Activated CD8-positive, alpha-beta T cell treated with anti-CD3 and anti-CD28 coated beads, Interleukin-2, amount 10 ng/mL, durations not matched to agents 7 days and 5 days (primary cell): ENCODE results near the gene PEBP1. TPM values are rescaled to one million over a fixed set of nuclear protein-coding genes. Genes with fewer than 3 reads are reported as not detected.

Source experiments
- ATAC-seq: fragments of 150-1000 bp; cut with Tn5 transposase; one replicate; pipeline ENCODE4 v1.10.0; 2021; ENCODE audit warnings: moderate library complexity
- CTCF ChIA-PET: fragments of 350-600 bp; sonication (Branson Sonifier 250); formaldehyde crosslinking; loops from one replicate; lab custom pipeline; 2021; ENCODE audit warnings: antibody characterized with exemption; lab: Charles Lee
- POLR2A ChIA-PET: fragments of 350-600 bp; sonication (Branson Sonifier 250); formaldehyde crosslinking; loops from one replicate; lab custom pipeline; 2021; ENCODE audit warnings: antibody characterized with exemption; lab: Charles Lee
- DNase-seq: peaks from one replicate; pipeline ENCODE4 v3.0.0-alpha.2; 2020
- H3K27ac Mint-ChIP-seq: one replicate; pipeline ENCODE4 v1.8.0; 2021; ENCODE audit warnings: mild to moderate bottlenecking, mixed read lengths
- H3K27me3 Mint-ChIP-seq: one replicate; pipeline ENCODE4 v1.8.0; 2021; ENCODE audit warnings: low read depth, mixed read lengths
- H3K36me3 Mint-ChIP-seq: one replicate; pipeline ENCODE4 v1.8.0; 2021; ENCODE audit warnings: low read depth, mixed read lengths
- H3K4me1 Mint-ChIP-seq: one replicate; pipeline ENCODE4 v1.8.0; 2021; ENCODE audit warnings: low read depth, mixed read lengths
- H3K4me3 Mint-ChIP-seq: one replicate; pipeline ENCODE4 v1.8.0; 2021; ENCODE audit warnings: mild to moderate bottlenecking, mixed read lengths
- H3K9me3 Mint-ChIP-seq: one replicate; pipeline ENCODE4 v1.8.0; 2022; ENCODE audit warnings: mixed read lengths; ENCODE audit not compliant: insufficient read depth
- total RNA-seq, 2 experiments: library from RNA; stranded (reverse); gene quantifications; one replicate each; pipeline ENCODE4 v1.2.3, GENCODE V29; 2021

The PEBP1 gene
- total RNA-seq = 100 to 1,000 TPM; 115 to 118 TPM

DNA sequence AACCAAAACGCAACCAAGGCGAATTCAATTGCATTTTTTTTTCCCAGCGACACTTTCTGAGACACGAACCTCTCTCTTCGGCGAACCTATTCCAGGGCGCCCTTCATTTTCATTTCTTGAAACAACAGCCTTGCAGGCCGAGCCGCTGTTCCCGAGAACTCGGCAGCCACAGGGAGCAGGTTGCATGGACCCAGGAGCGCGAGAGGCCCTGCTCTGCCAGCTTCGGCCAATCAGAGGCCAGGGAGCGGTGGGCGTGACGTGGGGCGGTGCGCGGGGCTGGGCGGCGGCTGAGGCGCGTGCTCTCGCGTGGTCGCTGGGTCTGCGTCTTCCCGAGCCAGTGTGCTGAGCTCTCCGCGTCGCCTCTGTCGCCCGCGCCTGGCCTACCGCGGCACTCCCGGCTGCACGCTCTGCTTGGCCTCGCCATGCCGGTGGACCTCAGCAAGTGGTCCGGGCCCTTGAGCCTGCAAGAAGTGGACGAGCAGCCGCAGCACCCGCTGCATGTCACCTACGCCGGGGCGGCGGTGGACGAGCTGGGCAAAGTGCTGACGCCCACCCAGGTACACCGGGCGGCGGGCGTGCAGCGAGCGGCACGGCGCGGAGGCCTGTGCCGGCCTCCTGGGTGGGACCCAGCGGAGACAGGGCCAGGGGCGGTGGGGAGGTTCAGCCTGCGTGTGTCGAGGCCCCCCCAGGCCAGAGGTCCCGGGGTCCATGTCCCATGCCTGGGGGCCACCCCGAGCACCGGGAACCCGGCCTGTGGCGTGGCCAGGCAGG lies at the start of gene PEBP1:
PEBP1 (plus strand) TSS at position 337 of the 771 bp plus-strand sequence; CDS start at position 423, 86 bp downstream.
- H3K4me1 Mint-ChIP-seq = peaks cover 28% of the 10 kb centered on the region
- DNase-seq = peak; percentile 95
- H3K27me3 Mint-ChIP-seq = no peaks in the 10 kb centered on the region
- ChIA-PET CTCF (interaction anchor here (0.7 to 2.8 kb wide), 10 partner anchors 12 to 261 kb away, joined by 3 to 17 read pairs (median 3); partner anchors contain the start of gene SUDS3), POLR2A (interaction anchor here (0.7 to 1.7 kb wide), 10 partner anchors 11 to 261 kb away, joined by 3 to 8 read pairs (median 4); partner anchors contain the start of genes RFC5 and SUDS3)
- peak within 1 kb of the TSS; percentile 91 for H3K27ac Mint-ChIP-seq
- no peaks in the 10 kb centered on the region for H3K9me3 Mint-ChIP-seq
- H3K36me3 Mint-ChIP-seq = peaks cover 25% of the 10 kb centered on the region
- H3K4me3 Mint-ChIP-seq = peak within 1 kb of the TSS; percentile 94
- ATAC-seq = peak; percentile 100

DNA sequence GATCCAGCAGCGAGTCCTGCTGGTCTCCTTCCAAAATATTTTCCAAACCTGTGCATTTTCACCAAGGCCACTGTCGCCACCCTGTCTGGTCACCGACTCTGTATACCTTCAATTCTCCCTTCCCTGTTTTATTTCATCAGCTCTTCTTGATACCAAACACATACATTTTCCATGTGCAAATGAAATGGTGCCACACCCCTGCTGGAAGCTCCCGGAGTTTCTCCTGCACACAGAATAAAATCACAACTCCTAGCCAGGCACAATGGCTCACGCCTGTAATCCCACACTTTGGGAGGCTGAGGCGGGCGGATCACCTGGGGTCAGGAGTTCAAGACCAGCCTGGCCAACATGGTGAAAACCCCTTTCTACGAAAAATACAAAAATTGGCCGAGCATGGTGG lies 46.1 kb upstream of the PEBP1 start:
- ATAC-seq = no peak
- CTCF ChIA-PET = interaction anchor here (1.3 kb wide), 1 partner anchor 25 kb away, joined by 4 read pairs; no protein-coding TSS in a partner anchor
- Mint-ChIP-seq H3K4me3 (no peak overlapping the region), H3K9me3 (no peaks in the 10 kb centered on the region), H3K27ac (no peak overlapping the region), H3K36me3 (no peaks in the 10 kb centered on the region), H3K4me1 (no peaks in the 10 kb centered on the region), H3K27me3 (no peaks in the 10 kb centered on the region)
- no peak for DNase-seq
- POLR2A ChIA-PET = no interaction called here

DNA sequence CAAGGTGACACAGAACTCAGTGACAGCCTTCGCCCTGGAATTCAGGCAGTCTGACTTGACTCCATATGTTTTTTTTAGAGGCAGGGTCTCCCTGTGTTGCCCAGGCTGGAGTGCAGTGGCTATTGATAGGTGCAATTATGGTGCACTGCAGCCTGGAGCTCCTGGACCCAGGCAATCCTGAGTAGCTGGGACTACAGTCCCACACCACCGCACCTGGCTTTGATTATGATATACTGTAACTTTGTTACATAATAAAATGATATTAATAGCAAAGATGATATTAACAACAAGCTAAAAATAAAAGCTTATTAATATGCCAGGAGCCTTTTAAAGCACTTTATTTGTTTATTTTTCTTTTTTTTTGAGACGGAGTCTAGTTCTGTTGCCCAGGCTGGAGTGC lies 41.9 kb upstream of the PEBP1 start:
- no peak overlapping the region for H3K27ac Mint-ChIP-seq
- no peaks in the 10 kb centered on the region for H3K27me3 Mint-ChIP-seq
- H3K4me3 Mint-ChIP-seq = no peak overlapping the region
- H3K4me1 Mint-ChIP-seq = no peaks in the 10 kb centered on the region
- ATAC-seq (no peak), DNase-seq (no peak)
- CTCF ChIA-PET = no interaction called here
- POLR2A ChIA-PET = interaction anchor here (0.6 kb wide), 1 partner anchor 282 kb away, joined by 4 read pairs; no protein-coding TSS in a partner anchor
- no peaks in the 10 kb centered on the region for H3K36me3 Mint-ChIP-seq
- no peaks in the 10 kb centered on the region for H3K9me3 Mint-ChIP-seq

DNA sequence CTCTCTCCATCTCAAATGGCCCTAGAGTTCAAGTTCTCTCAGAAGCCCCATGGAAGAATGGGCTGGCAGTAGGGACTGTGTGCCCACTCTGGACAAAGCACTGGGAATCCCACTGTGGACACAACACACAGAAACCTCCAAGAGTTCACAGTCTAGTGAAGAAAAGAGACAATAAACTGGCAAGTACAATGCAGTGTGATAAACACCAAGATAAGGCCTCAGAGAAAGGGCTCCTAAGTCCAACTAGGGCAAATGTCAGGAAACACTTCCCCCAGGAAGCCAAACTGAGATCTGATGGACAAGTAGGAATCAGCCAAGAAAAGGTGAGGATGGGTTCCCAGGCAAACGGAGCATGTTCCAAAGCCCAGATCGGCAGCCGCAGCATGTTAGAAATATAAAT lies 37.5 kb upstream of the PEBP1 start:
- CTCF ChIA-PET = no interaction called here
- H3K4me3 Mint-ChIP-seq = no peak overlapping the region

DNA sequence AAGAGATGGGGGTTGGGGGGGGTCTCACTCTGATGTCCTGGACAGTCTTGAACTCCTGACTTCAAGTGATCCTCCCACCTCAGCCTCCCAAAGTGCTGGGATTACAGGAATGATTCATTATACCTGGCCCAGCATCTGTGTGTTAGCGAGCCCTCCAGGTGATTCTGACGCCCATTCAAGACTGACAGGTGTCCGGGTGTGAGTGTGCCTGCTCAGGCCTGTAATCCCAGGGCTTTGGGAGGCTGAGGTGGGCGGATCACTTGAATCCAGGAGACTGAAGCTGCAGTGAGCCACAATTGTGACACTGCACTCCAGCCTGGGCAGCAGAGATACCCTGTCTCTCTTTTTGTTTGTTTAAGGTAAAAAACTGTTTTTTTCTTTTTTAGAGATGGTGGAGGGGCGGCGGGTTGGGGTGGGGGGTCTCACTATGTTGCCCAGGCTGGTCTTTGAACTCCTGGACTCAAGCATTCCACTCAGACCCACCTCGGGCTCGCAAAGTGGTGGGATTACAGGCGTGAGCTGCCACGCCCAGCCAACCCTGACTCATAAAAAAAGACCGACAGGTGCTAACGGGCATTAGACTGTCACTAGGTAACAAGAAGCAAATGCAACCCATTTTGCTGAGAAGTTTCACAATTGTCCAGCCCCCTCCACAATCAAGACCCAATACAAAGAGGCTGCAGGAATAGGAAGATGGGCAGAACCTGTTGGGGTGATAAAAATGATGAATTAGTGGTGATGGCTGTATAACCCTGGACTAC lies 36.8 kb upstream of the PEBP1 start:
- Mint-ChIP-seq H3K27ac (no peak overlapping the region), H3K4me3 (no peak overlapping the region), H3K4me1 (peaks cover 4% of the 10 kb centered on the region), H3K9me3 (no peaks in the 10 kb centered on the region), H3K36me3 (no peaks in the 10 kb centered on the region), H3K27me3 (peaks cover 17% of the 10 kb centered on the region)
- DNase-seq (no peak), ATAC-seq (no peak)
- CTCF ChIA-PET = no interaction called here
- POLR2A ChIA-PET = no interaction called here

More for the DNA sequence above, 37.5 kb upstream of the PEBP1 start:
- Mint-ChIP-seq H3K27me3 (peaks cover 17% of the 10 kb centered on the region), H3K36me3 (no peaks in the 10 kb centered on the region), H3K9me3 (no peaks in the 10 kb centered on the region), H3K4me1 (peaks cover 4% of the 10 kb centered on the region), H3K27ac (no peak overlapping the region)
- DNase-seq (no peak), ATAC-seq (no peak)
- POLR2A ChIA-PET = no interaction called here

DNA sequence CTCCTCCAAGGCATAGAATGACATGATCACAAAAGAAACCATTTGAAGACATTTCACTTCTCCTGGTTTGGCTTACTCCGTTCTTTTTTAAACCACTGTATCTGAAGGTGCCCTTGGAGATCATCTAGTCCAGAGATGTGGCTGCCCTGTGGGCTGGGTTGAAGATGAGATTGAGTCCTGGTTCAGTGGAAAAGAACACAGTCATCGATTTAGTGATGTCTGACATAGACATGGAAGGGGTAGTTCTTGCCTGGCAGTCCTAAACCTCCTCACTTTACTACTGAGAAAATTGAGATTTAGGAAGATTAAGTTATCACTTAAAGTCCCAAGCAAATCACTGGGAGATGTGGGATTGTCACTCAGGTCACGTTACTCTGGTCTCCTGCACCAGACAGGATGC lies 34.9 kb upstream of the PEBP1 start:
- CTCF ChIA-PET = interaction anchor here (1.0 kb wide), 1 partner anchor 36 kb away, joined by 3 read pairs; no protein-coding TSS in a partner anchor
- H3K27ac Mint-ChIP-seq = no peak overlapping the region

DNA sequence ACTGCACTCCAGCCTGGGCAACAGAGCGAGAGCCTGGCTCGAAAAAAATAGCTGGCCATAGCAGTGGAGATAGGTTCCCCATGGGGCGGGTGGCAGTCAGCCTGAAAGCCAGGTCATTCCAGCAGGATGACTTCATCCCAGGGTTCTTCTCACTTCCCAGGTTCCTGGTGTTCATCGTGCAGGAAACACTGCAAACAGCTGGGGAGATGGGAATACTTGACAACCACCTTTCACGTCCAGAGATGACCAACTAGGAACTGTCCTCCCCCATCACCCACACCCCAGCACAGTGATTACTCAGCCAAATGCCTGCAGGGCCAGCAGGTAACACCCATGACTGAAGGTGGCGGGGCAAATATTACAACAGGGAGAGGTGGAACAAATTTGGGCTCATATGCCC lies 33.9 kb upstream of the PEBP1 start:
- H3K27me3 Mint-ChIP-seq = peaks cover 21% of the 10 kb centered on the region
- H3K36me3 Mint-ChIP-seq = no peaks in the 10 kb centered on the region
- H3K9me3 Mint-ChIP-seq = no peaks in the 10 kb centered on the region
- no peak overlapping the region for H3K27ac Mint-ChIP-seq
- DNase-seq = no peak
- POLR2A ChIA-PET = no interaction called here
- H3K4me3 Mint-ChIP-seq = no peak overlapping the region
- no peak for ATAC-seq
- peaks cover 8% of the 10 kb centered on the region for H3K4me1 Mint-ChIP-seq
- CTCF ChIA-PET = interaction anchor here (1.0 to 1.5 kb wide), 2 partner anchors 13 to 37 kb away, joined by 3 to 4 read pairs; no protein-coding TSS in a partner anchor

More for the DNA sequence above, 34.9 kb upstream of the PEBP1 start:
- Mint-ChIP-seq H3K27me3 (peaks cover 21% of the 10 kb centered on the region), H3K36me3 (no peaks in the 10 kb centered on the region), H3K9me3 (no peaks in the 10 kb centered on the region), H3K4me1 (peaks cover 8% of the 10 kb centered on the region), H3K4me3 (no peak overlapping the region)
- no peak for ATAC-seq
- no peak for DNase-seq
- POLR2A ChIA-PET = no interaction called here

DNA sequence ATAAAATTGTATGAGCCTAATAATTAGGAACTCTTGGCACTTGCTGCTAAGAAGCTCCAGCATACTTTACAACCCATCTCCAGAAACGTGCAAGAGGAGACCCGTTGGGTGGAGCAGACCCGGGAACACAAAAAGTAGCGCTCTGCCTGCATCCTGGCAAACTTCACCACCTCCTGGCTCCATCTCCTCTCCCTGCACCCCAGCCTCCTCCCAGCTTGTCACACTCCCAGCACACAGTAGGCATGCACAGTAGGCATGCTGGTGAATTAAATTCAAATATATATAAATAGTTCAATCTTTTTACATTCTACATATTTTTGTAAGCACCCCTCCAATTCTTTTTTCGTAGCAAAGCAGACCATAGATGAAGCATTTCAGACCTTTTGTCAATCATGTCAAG lies 33.3 kb upstream of the PEBP1 start:
- no peak overlapping the region for H3K27ac Mint-ChIP-seq
- H3K4me3 Mint-ChIP-seq = peak overlapping the region; percentile 80
- no peak for ATAC-seq
- peaks cover 21% of the 10 kb centered on the region for H3K27me3 Mint-ChIP-seq
- H3K36me3 Mint-ChIP-seq = no peaks in the 10 kb centered on the region
- H3K9me3 Mint-ChIP-seq = no peaks in the 10 kb centered on the region
- ChIA-PET POLR2A (no interaction called here), CTCF (interaction anchor here (1.5 kb wide), 1 partner anchor 12 kb away, joined by 4 read pairs; no protein-coding TSS in a partner anchor)
- DNase-seq = no peak
- H3K4me1 Mint-ChIP-seq = peaks cover 8% of the 10 kb centered on the region

DNA sequence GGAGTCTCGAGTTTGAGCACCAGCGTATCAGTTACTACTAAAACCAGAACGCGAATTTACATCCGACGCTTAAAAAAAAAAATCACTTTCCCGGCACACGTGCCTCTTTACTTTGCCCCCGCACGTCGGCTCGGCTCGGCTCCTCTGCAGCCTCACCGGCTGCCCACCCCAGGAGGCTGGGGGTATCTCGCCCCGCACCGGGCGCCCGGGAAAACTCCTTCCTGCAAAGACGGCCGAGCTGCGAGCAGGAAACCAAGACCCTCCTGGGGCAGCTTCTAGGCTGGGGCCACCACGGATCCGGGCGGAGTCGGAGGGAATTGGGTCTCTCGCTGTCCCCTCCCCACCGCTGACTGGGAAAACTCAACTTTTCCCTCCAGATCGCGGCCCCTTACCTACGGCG lies 32.7 kb upstream of the PEBP1 start:
- ATAC-seq (peak; percentile 10), DNase-seq (peak; percentile 20)
- Mint-ChIP-seq H3K27ac (no peak overlapping the region), H3K36me3 (no peaks in the 10 kb centered on the region), H3K4me1 (peaks cover 8% of the 10 kb centered on the region), H3K9me3 (no peaks in the 10 kb centered on the region), H3K27me3 (peaks cover 21% of the 10 kb centered on the region), H3K4me3 (peak overlapping the region; percentile 80)
- CTCF ChIA-PET = interaction anchor here (1.5 kb wide), 1 partner anchor 12 kb away, joined by 4 read pairs; no protein-coding TSS in a partner anchor
- POLR2A ChIA-PET = no interaction called here

DNA sequence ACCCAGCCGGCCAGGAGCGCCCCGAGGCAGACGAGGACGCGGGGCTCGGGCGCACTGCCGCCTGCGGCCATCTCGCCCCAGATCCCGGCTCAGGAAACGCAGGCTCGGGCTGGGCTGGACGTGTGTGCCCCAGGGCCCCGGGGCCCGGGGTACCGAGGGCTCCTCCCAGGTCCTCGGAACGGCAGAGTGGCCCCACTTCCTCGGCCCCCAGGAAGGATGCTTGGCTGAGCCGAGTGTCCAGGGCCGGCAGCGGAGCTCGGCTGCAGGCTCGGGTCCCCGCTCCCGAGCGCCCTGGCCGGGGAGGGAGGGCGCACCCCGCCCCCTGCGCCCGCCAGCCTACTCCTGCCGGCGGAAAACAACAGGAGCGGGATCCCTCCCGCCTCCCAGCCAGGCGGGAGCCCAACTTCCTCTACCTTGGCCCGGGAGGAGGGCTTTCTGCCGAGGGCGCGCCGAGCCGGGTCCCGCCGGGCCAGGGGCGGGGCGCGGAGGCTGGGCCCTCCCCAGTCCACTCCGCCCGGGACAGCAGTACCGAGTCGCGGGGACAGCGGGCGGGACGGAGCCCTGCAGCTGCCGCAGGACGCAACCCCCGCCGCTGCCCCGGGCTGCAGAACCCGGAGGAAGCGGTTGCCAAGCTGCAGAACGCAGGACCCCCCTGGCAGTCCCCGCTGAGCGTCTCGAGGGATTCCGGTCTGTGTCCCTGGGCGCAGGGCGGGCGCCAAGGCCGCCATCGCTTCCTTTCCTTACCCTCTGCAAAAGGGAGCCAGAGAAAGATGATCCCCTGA lies 32.1 kb upstream of the PEBP1 start, which contains the start of gene VSIG10:
VSIG10 (minus strand) TSS at position 411 of the 782 bp plus-strand sequence; CDS start at position 71, 340 bp downstream.
- H3K9me3 Mint-ChIP-seq = no peaks in the 10 kb centered on the region
- ChIA-PET POLR2A (no interaction called here), CTCF (interaction anchor here (1.0 to 1.5 kb wide), 2 partner anchors 11 to 28 kb away, joined by 3 to 4 read pairs; no protein-coding TSS in a partner anchor)
- DNase-seq (peak; percentile 41), ATAC-seq (peak; percentile 85)
- peaks cover 21% of the 10 kb centered on the region for H3K27me3 Mint-ChIP-seq
- H3K27ac Mint-ChIP-seq = peak within 1 kb of the TSS; percentile 43
- H3K4me1 Mint-ChIP-seq = peaks cover 8% of the 10 kb centered on the region
- no peaks in the 10 kb centered on the region for H3K36me3 Mint-ChIP-seq
- peak within 1 kb of the TSS; percentile 80 for H3K4me3 Mint-ChIP-seq

DNA sequence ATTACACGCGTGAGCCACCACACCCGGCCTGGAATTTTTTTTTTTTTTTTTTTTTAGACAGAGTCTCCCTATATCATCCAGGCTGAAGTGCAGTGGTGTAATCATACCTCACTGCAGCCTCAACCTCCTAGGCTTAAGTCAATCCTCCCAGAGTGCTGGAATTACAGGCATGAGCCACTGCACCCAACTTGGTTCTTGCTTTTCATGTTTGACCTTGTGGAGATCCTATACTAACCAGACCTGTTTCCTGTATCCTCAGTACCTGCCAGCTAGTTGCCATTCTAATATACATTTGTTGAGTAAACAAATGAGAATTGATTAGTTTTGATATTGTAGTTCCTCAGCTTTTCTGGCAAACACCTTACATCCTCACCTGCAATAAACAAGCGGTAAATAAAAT lies 28.9 kb upstream of the PEBP1 start:
- H3K27ac Mint-ChIP-seq = no peak overlapping the region
- H3K27me3 Mint-ChIP-seq = peaks cover 13% of the 10 kb centered on the region

More for the DNA sequence above, 28.9 kb upstream of the PEBP1 start:
- Mint-ChIP-seq H3K9me3 (no peaks in the 10 kb centered on the region), H3K36me3 (no peaks in the 10 kb centered on the region), H3K4me3 (no peak overlapping the region), H3K4me1 (peaks cover 8% of the 10 kb centered on the region)
- DNase-seq = no peak
- no peak for ATAC-seq
- ChIA-PET POLR2A (no interaction called here), CTCF (no interaction called here)
